CD4-positive, alpha-beta T cell treated with Interleukin-4 for 4 hours (primary cell): Measurements from ENCODE around the gene ZBTB17.
"Not testable (repeated sequence)": the region's sequence is repeated elsewhere in the genome, so short reads cannot be mapped to it uniquely, and the experiment has no call there.

ENCODE experiments used
- DNase-seq: peaks from one replicate; pipeline ENCODE4 v3.0.0-alpha.2; 2020

The ZBTB17 gene

DNA sequence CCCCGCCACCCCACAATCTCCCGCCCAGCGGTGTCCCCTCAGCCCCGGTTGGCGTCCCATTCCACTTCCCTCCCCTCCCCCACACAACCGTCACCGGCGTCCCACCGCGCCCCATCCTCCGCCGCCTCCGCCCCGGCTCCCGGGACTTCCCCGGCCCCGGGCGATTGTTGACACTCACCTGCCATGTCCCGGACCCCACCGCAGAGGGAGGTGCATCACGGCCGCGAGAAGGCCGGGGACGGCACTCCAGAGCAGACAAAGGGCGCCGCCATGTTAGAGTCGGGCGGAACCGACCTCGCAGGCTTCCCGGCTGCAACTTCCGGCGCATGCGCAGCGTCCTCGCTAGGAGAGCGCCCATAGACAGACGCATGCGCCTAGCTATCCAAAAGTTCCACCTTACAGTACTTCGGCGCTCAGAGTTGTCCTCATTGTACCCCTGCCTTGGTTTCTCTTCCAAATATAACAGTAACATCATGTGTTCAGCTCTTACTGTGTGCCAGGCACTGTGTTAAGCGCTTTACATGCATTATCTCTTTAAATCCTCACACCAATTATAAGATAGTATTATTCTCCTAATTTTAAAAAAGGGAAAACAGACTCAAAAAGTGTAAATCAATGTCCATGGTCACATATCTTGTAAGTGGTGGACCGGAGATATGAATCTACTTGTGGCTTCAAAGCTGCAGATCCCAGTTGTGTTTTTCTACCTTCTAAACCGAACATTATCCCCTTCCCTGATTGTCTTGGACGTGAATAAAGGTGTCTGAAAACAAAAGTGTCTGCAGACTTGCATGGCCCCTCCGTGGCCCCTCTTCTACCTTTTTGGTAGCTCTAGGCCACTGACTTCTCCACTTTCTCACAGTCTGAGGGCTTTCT is at the start of gene ZBTB17:
ZBTB17 (minus strand) TSS at position 297 of the 876 bp plus-strand sequence. CDS start 27,606 bp downstream, outside the sequence.
- peak; percentile 94 for DNase-seq

DNA sequence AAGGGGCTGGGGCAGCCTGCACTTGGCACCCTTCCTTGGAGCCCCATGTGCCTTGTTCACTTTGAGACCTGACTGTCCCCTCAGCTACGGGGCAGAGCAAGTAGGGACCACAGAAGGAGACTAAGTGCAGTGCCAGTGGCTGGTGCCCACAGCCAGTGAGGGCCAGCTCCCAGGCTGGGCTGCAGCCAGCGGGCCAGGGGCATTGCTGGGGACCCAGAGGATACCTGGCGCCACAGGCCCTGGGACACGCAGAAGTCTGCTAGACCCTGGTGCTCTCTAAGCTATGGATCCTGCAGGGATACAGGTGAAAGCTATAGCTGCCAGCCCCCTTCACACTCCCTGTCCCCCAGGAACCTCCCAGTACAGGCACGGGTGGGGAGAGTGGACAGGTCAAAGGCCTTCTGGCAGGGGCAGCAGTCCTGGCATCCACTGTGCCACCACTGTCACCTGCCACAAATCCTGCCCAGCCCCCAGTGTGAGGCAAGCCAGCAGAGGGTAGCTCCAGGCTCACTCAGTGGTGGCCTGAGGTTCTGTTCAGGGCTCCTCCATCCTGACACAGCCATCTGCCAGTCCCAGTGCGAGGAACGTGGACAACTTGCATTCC is 47.3 kb upstream of the ZBTB17 start:
- no peak for DNase-seq

DNA sequence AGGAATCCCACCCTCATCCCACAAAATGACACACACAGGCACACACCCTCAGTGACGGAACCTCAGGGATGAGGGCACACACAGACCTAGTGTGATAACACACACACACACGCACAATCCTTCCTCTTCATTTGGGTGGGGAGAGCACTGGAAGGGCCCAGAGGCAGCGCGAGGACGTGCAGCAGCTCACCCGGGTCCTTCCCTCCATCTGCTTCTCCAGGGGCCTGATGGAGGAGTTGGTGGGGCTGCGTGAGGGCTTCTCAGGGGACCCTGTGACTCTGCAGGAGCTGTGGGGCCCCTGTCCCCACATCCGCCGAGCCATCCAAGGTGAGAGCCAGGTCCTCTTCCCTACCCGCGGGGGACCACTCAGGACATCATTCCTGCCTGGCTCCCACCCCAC is 46.5 kb upstream of the ZBTB17 start:
- DNase-seq, result no peak

DNA sequence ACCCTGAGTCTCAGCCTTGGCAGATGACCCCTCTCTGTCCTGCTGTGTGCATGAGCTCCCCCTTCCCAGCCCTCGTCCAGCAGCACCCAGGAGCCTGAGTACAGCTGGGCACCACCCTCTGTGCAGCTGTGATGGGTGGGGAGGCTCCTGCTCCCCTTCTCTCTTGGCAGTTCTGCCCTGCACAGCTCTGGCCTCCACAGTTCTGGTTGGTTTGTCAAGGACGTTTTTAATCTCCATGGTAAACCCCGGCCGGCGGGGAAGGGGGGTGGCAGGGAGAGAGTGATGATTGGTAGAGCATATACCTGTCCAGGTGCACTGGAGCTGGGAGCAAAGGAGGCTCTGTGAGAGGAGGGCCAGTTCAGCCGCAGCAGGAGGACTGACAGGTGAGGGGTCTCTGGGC is 45.8 kb upstream of the ZBTB17 start, which contains the start of gene CLCNKA:
CLCNKA (plus strand) TSS at position 356 of the 400 bp plus-strand sequence. CDS start 584 bp downstream, outside the sequence.
- no peak for DNase-seq

DNA sequence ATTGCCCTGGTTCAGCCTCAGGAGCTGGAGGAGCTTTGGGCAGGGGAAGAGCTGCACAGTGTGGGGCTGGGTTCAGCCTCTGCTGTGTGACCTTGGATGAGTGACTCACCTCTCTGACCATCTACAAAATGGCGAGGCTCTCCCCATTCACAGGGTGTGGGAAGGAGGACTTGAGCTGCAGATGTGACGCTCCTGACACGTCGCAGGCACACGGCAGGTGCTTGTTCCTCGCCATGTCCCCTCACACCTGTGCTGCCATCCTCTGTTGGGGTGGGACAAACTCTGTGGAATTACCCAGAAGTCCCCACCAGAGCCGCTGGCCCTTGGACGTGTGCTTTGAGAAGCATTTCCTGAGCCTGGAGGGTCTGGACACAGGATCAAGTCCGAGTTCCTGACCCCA is 45.0 kb upstream of the ZBTB17 start:
- DNase-seq, result not testable (repeated sequence)

DNA sequence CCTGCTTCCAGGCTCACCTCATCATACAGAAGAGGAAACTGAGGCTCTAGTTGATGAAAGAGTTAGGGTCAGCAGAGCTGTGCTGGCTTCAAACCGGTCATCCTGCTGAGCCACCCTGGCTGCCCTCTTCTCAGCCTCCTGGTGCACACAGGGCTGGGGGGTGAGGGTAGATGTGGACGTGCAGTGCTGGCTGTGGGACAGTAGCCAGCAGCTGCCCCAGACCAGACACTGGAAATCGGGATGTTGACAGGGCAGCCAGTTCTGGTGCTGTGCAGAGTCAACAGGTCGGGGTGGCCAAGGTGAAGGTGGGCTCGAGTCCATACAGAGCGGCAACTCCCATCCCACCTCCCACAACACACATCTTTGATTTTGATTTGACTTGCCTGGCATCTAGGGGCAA is 44.4 kb upstream of the ZBTB17 start:
- no peak for DNase-seq

DNA sequence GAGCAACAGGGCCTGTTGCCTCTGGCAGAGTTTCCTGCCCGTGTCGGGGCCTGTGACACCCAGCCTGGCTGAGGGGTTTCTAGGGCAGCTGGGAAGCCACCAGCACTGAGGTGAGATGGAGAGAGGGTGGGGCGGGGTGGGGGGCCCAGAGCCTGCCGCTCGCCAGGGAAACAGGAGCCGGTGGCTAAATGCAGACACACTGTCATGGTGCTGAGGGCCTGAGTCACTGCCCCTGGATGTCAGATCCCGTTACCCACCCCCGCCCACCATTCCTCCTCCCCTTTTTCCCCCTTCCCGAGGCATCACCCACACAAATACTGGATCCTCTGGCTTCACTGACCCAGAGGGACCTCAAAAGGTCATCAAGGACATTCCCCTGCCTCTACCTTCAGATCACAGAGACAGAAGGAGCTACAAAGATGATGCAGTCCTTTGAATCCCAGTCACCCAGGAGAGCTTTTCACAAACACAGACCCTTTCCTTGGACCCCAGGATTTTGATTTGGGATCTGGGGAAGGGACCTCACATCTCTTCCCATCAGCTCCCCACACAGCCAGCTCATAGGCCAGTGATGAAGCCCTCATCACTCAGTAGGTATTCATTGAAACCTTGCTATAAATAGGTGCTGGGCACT is 43.9 kb upstream of the ZBTB17 start:
- DNase-seq, result no peak

DNA sequence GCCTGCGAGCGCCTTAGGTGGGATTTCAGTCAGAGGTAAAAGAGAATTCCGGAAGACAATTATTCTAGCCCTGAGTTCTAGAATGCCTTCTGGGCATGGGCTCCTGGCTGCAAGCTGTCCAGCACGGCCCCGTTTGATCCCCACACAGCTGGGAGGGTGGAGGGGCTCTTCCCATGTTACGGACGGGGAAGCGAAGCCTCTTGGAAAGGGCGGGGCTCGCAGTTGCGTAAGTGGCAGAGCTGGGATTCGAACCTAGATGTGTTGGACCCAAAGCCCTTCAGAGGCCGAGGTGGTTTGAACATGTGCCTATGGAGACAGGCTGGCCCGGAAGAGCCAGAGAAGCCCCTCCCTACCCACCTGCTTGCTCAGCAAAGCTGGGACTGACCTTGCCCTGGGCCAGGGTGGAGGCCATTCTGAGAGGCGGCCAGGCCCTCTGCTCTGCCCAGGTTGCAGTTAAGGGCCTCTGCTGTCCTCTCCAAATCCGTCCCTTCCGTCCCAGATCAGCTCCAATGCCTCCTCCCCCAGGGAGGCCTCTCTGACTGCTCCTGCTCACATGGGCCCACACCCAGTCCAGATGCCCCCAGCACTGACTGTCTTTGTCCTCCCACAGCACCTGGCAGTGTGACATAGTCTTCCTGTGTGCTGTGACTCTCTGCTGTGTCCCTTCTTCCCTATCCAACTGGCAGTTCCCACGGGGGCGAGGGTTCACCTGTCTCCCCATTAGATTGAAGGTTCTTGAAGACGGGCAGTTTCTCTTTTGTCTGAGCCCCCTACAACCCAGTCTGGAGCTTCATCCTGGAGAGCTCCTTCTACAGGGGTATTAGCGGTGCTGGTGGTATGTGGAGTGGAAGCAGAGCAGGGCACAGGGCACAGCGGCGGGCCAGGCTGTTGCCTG is 43.1 kb upstream of the ZBTB17 start:
- no peak for DNase-seq

DNA sequence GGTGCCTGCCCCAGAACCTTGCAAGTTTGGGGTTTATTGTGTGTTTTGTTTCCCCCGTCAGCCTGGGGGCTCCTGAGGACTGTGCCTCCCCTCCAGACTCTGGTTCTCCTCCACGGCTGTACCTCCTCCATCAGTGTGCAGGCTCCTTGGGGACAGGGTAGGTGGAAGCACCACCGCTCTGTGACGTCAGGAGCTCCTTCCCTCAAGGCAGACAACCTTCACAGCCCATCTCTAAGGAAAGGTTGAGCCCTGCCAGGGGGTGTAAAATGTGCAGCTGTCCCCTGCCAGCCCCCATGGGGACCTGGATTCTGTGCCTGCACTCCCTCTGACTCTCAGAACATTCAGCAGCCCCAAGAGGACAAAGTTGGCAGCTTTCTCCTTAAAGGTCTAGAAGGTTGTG is 42.4 kb upstream of the ZBTB17 start:
- no peak for DNase-seq

DNA sequence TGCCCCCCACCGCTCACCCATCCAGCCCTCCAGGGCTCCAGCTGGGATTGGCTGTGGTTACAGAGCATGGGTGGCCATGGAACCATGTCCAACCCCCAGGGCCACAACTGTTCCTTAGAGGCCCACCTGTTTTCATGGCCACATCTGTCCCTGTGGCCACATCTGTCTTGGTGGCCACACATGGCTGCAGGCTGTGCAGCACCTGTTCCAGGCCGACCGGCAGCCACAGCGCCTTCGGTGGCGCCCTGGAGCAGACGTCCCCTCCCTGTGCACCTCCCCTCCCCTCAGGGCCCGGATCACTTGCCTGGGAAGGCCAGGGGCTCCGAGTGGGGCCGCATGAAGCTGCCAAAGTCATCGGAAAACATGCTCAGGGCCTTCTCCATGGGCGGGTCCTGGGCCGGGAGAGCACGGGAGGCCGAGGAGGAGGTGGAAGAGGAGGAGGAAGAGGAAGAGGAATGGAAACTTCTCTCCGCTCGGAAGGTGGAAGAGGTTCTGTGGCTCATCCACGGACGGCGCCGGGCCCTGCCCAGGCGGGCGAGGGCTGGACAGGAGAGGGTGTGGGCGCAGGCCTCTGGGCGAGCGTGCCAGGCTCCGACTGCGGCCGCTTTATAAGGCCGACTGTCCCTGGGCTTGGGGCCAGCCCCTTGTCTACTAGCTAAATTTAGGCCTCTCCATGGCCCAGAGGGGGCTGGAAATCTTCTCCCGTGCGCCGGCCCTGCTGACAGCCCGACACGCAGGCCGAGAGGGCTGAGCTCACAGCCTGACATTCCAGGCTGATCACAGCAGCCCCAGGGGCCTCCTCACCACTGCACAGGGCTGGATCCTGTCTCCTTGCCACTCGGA is 41.8 kb upstream of the ZBTB17 start, which contains the start of gene HSPB7:
HSPB7 (minus strand) TSS at position 583 of the 843 bp plus-strand sequence; CDS start at position 503, 80 bp downstream.
- DNase-seq, result no peak

DNA sequence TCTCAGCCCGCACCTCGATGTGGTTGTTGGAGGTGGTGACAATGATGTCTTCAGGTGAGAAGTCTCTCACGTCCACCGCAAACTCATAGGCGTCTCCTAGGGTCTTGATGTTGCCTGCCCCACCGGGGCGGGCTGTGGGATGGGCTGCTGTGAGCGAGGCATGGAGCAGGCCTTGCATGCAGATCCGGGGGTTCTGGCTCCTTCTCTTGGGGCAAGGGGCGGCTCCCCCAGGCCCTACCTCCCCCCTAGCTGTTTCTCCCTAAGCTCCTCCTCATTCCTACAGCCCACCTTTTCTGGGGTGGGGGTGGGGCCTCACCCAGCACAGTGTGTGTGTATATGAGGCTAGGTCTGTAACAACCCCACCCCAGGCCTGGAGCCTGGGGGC is 41.2 kb upstream of the ZBTB17 start:
- no peak for DNase-seq

DNA sequence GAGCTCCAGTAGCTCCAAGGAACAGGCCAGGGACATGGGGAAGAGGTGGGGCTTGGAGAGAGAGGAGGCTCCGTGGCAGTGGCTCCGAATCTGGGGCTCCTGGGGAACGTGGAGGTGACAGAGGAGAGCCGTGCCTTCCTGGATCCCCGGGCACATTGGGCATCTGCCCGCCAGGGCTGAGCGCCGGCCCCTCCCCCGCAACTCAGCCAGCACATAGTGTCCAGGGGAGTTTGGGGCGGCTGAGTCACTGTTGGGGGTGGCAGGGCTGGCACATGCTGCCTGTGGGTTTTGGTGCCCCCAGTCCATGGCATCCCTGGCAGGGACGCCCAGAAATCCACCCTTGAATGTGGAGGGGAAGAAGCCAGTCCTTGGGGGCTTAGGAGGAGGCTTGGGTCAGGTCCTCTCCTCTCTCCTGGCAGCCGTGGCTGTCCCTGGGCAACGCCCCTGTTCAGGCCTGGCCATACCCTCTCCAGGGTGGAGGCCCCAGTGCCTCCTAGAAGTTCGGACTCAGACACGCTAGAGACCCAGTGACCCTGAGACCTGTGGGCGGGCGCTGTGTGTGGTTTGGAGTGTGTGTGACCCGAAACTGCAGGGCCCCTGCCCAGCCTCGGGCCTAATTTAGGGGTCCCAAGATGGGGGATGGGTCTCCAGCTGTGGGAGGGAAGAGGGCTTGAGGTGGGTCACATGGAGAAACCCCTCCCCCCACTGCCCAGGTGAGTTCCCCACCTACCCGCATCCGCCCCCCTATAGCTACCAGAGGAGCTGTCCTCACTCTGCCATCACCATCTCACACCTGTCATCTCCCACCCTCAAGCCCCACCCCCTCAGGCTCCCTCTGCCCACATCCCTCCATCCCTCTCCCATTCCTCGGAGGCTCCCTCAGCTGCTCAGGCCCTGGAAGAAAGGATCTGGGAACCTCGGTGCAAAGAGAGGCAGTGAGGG is 40.3 kb upstream of the ZBTB17 start:
- DNase-seq, result no peak

DNA sequence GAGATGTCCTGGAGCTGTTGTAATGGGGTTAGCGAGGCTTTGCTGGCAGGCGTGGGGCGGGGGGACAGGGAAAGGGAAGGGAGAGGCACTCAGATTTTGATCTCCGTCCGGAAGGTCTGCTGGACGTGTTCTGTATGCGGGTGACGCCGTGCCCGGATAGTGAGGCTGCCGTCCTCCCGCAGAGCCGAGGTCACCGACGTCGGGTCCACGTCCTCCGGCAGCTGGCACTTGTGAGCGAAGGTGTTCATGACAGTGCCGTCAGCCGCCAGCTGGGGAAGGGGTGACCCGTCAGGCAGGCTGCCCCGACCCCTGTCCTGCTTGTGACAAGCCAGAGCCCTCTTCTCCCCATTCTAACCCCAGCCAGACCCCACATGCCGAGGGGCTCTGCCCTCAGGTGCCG is 39.6 kb upstream of the ZBTB17 start:
- DNase-seq, result no peak

DNA sequence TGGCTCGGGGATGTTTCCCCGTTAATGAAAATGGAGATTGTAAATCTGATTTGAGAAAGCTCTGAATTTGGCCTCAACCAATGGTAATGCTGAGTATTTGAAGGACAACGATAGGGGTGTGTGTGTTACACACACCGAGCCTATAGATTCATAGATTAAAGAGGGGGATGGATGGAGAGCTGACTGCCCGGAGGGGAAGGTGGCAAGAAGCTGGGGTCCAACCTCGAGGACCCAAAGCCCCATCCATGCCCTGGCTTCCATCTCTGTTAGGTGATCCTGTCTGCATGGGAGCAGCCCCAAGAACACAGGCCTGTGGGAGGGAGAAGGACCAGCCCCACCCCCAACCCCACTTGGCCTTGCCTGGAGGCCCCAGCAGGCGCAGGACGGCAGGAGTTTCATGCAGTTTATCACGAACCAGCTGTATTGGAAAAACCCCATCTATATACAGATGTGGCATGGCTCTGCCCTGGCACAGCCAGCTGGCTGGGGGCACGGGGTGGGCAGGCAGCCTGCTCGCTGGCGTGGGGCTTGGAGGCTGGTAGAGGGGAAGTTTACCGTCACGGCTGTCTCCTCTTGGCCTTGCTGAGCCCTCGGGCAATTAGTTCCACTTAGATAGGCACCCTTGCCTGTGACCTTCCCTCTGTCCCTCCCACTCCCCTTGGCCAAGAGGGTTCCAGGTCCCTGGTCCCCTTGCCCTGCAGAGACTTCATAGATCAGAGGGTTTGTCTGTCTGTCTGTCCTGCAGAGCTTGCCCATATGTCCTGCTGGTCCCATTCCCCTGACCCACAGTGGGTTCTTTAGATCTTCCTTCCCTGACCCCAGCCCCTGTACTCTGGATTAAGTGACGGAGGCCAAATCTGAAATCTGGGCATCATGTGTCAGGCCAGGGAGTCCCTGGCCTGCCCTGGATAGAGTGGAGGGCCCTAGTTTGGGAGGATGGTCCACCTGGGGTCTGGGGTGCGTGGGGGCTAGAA is 38.9 kb upstream of the ZBTB17 start:
- no peak for DNase-seq

DNA sequence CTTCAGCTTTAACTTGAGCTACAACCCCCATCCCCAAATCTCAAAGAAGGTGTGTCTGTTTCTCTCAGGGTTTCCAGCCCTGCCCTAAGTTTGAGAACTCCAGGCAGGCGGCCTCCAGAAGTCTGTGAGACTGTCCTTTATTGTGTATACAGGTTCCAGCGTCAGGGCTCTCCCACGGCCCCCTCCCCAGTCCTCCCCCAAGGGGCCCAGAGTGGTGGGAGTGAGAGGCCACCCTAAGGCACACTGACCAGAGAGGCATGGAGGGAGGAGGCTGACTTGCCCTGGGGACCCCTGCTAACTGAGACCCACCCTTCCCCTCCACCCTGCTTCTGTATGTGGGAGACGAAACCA is 38.0 kb upstream of the ZBTB17 start:
- DNase-seq, result no peak

DNA sequence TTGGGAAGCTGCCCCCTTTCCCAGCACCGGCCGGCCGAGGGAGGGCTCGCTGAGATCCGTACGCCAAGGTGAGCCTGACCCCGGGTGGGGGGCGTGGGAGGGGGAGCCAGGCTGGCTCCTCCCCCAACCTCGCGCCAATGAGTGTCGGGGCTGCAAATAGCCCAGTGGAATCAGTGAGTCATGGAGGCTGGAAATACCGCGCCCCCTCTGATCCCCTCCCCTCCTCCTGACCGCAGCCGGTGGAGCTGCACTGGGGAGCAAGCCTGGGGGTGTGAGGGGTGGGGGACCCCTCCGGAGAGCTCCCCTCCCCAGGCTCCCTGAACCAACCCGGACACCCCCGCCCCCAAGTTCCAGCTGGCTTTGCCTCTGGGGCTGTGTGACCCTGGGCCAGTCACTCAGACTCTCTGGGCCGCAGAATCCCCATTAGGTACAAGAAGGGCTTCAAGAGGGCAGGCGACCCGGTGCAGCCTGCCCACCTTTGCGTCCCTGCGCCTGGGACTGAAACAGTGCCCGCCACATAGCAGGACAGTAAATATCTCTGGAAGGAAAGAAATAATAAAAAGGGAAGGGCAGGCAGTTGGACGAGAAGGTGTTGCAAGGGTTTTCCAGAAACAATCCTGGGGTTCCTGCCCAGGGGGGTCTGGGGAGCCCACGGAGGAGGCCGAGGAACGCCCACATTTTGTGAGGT is 37.5 kb upstream of the ZBTB17 start:
- peak; percentile 25 for DNase-seq

DNA sequence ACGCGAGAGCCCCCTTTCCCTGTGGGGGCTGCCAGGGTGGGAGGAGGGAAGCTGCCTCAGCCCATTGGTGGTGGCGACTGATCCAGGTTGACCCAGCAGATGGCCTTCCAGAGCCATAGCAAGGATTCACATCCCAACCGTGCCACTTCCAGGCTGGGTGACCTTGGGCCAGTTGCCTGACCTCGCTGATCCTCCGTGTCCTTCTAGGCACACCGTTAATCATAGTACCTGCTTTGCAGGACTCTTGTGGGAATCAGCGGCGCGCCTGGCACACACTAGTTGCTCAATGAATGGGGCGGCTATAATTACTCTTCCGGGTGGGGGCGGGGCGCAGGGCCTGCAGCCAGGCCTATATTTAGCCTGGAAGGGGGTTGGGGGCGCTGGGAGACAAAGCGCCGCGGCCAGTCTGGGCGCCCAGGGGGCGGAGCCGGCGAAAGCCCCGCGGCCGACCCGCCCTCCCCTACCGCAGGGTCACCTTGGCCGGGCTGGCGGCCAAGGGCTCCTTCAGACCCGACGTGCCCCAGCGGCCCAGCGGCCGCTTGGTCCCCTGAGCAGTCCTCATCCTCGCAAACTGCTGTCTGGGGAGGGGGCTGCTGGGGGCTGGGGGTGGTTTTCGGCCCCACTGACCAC is 36.8 kb upstream of the ZBTB17 start:
- no peak for DNase-seq

DNA sequence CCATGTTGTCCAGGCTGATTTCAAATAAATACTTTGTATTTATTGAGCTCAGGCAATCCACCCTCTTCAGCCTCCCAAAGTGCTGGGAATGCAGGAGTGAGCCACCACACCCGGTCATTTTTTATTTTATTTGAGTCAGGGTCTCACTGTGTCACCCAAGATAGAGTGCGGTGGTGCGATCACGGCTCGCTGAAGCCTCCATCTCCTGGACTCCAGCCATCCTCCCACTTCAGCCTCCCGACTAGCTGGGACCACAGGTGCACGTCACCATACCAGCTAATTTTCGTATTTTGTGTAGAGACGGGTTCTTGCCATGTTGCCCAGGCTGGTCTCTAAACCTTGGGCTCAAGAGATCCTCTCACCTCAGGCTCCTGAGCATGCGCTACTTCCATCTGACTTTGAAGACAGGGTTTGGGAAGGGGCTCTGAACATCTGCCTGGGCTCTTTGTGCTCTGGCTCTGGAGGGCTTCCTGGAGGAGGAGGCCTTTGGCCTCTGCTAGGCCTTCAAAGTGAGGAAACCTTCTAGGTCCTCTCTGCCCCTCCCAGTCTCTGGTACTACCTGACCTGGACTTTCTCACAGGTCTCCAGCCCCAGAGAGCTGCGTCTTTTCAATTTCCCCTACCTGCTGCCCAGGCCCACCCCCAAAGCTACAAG is 36.2 kb upstream of the ZBTB17 start:
- DNase-seq, result no peak
